IPS DF 19.7 (cell line): ENCODE measurements around the gene TPRG1.

Source experiments
- DNase-seq: peaks from one replicate; pipeline ENCODE4 v3.0.0-alpha.2; 2013; ENCODE audit warnings: low read depth, low spot score

Gene TPRG1

DNA sequence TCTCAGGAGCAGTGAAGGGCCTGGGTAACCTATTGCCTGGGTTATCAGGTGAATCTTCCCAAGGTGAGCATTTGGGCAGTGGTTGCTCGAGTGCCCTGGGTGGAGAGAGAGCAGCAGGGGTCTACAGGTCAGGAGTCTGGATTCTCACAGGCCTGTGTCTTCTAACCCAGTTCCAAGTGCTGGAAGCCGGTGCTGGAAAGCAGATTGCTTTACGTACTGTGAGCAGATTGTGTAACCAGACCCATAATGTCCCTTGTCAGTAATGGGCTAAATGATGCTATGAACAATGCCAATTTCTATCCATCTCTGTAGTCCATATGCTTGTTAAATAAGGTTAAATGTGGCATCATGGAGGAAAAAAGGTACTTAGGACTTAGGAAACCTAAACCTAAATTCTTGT, 106.5 kb downstream of the TPRG1 start:
- no peak for DNase-seq

DNA sequence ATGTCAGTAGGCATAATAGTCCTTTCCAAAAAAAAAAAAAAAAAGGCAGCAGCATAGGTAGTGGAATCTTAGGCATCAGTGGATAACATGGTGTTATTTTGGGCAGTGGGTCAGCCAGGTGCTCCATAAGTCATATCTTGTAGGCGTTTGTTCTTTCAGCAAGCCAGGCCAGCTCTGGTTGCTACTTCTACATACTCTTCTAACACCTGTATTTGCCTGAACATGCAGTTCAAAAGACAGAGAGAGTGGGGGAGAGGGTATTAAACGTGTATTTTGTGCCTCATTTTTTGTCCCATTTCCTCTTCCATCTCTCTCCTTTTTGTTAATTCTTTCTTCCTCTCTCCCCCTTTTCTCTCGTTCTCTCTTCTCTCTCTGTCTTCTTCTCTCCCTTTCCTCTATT, 110.4 kb downstream of the TPRG1 start:
- no peak for DNase-seq

DNA sequence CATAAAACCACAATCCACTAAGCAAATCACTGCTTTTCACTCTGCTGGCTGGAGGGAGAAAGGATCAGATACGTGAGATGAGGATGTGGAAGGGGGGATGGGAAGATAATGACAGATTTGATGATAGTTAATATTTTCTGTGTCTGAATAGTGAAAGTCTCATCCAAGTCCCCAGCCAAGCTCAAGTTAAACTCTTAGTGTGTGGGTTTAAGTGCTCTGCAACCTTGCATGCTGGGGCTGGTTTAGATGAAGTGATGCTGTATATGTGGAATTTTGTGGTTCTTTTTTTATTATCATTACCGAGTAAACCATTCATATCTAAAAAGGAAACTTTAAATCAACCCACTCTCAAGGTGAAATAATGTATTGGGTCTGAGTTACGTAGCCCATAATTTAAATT, 111.0 kb downstream of the TPRG1 start:
- DNase-seq, result no peak

DNA sequence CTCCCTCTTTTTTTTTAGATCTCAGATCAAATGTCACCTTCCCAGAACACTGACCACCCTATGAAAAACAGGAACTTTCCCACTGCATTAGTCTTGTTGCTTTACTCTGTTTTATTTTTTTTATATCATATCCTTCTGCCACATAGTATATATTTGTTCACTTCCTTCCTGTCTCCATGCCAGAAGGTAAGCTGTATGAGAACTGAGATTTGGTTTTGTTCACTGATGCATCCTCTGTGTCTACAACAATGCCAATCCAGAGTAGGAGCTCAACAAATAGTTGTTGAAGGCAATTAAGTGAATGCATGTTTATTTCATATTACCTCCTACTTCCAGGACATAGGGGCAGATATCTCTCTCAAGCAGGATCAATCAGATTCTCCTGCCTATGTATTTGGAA, 114.4 kb downstream of the TPRG1 start:
- no peak for DNase-seq

DNA sequence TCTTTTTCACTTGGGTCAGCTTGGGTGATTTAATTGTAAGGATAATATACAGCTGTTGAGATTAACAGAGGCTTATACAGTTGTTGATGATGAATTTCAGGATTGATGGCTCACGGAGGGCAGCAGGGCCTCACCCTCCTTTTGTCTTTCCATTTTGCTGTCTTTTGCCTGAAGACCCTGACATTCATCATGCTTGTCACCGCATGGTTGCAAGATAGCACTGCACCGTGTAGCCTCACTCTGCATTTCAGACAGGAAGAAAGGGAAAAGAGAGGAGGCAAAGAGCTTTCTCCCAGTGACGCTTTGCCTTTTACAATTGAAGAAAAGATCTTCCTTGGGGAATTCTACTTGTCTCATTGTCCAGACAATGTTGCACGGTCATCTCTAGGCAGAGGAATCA, 115.1 kb downstream of the TPRG1 start:
- DNase-seq, result no peak

DNA sequence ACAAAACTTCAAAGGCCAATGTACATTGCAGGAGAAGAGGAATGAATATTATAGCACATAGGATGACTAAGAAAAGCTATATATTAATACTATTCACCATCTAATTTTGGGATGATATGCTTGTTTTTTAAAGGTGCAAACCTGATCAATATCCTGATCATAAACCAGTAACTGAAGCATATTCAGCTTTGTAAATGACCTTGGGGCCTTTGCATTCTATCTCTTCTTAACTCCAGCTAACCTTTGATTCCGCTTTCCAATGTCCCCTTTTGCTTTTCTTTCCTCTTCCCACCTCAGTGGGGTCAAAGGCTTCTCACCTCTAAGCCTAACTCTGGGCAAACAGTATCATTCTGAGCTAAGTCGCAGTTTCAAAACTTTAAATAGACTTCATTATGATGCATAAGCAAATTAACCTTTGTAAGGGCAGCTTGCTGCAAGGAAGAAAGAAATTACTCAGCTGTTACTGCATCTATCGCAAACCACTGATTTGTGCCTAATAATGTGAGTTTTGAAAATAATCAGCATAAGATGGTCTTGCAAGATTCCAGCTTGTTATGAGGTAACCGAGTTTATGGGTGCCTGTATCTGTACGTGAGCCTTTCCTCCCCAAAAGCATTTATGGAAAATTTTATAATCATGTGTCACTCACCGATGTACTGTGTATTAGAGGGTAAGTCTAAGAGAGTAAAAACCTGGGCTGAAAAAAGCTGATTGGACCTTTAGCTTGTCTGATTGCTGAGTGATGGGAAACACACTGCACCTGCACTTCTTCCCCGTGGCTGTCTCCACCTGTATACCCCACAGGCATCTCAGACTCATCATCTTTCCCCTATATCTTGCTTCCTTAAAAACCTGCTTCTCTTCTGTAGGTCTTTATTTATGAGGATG, 116.8 kb downstream of the TPRG1 start:
- no peak for DNase-seq

DNA sequence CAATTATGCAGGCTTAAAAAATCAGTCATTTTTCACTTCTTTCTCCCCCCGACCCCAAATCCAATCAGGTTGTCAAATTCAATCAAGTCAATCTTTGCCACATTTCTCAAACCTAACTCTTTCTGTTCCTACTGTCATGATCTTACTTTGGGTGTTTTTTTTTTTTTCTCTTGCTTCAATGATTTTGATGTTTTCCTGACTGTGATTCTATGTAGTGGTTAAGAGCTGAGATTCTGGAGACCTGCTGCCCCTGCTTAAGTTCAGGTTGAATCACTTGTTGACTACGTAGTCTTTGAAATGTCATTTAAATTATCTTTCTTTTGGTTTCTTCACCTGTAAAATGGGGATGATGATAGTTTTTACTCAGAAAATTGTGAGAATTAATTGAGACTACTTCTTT, 117.5 kb downstream of the TPRG1 start:
- DNase-seq, result no peak

DNA sequence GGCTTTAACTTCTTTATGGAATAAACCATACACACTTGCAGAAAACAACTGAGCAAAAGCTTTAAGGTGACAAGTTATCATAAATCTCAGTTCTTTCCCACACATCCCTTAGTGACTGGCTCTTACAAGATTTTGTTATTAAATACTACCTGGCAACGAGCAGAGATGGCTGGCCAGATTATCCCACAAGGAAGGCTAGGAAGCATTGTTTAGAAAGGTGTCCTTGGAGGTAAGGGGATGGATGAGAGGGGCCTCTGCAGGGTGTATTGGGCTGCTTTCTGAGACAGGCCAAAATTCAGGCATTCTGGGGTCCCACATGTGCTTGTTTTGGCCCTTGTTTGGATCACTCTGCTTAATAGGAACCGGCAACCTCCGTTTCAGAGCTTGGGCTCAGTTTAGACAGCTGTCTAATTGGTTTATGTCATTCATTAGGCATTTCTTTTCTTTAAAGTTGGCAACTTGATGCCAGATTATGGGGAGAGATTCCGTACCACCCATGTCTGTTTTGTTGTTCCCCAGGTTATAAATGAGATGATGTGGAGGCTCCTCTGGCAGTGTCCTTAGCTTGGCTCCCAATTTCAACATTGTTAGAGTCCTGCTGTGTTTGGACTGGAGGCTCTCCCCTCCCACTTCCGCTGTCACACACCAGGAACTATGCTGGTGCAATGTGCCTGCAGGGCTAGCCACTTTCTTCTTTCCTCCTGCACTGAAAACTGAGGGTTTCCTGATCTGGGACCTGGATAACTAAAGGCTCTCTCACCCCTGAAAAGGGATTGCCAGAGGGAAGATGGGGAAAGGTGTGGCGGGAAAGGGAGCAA, 121.1 kb downstream of the TPRG1 start:
- no peak for DNase-seq

DNA sequence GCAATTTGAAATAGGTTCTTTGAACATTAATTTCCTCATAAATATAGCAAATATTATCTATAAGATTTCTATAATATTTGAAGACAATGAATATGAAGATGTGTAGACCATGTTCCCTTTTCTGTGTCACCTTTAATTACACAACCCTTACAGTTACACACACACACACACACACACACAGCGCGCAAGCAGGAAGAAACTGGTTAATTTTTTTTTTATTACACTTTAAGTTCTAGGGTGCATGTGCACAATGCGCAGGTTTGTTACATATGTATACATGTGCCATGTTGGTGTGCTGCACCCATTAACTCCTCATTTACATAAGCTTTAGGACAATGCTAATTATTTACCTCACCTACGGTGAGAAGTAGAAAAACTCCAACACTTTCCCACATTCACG, 122.9 kb downstream of the TPRG1 start:
- DNase-seq, result no peak

DNA sequence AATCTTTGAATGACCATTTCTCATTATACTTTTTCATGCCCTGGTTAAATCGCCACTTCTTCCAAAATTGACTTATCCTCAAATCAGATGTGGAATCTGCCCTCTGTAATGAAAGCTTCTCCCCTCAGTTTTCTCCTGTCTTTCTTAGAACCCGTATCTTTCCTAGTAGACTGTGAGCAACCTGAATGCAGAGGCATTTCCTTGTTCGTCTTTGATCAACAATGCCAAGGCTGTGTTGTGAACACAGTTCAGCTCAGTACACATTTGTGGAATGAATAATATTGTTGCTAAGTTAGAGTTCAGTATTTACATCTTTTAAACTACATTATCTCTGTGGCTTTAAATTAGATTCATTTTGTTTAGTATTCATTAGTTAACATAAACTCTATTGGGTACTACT, 123.3 kb downstream of the TPRG1 start:
- no peak for DNase-seq

DNA sequence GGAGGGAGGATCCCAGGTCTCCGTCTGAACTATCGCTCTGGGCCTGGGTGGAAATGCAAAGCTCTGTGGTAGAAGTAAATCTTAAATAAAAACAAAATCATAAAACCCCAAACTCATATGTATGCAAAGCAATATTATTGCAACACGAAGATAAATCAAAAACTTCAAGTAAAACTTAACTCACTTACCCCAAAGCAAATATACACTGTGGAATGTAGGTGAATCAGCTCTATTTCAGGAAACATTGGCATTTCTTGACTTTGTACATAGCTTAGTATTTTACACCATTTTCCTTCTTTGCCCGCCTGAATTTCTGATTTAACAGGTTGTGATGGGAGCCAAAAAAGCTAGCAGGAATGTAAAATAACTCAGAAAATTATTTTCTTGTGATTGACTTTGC, 126.2 kb downstream of the TPRG1 start:
- DNase-seq, result no peak

DNA sequence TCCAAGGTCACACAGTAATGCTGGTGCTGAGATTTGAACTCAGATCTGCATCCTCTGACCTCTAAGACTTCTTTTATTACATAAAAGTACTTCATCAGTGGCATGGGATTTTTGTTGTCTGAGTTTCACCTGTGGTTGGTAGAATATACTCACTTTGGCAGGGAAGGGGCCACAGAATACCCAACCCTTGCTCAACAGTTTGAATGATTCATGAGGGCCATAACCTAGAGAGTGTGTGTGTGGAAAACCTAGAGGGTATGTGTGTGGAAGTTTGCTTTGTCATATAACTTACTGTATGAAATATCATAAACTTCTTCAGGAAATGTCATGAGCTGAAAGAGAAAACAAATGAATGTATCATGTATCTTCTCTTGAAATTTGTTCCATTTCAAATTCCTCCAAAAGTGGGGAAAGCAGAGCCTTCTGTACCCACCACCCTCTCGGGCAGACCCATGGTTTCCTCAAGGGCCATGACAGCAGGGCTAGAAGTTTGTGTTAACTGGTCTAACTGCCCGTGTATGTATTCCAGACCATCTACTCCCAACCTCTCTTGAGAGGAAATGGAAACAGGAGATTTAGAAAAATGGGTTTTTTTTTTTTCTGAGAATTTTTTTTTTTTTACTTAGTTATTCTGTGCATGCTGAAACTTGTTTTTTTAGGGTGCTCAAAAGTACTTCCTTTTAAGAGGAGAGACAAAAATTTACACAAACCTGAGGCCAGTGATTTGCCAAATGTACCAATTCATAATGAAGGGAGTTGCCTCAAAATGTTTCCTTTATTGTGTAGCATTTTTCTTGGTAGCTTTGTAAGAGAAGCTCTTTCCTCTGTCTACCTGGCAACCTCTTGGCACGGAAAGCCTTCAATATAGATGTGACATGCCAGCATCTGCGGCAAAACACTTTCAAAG, 127.0 kb downstream of the TPRG1 start:
- no peak for DNase-seq

DNA sequence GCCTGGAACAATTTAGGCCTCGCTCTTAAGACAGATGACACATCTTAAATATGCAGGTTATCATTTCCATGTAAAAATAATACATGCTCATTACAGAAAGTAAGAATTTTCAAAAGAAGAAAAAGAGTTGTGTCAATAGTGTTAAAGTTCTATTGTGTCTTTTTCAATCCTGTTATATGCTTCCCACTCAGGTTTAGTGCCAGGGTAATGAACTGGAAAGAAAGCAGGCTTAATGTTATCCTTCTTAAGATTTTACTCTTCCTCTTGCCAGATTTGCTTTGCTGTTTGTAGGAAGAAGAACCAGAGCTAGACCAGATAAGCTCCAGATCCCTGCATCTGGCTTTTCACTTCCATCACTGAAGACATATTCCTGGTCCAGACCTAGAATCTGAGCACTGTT, 128.6 kb downstream of the TPRG1 start:
- no peak for DNase-seq

DNA sequence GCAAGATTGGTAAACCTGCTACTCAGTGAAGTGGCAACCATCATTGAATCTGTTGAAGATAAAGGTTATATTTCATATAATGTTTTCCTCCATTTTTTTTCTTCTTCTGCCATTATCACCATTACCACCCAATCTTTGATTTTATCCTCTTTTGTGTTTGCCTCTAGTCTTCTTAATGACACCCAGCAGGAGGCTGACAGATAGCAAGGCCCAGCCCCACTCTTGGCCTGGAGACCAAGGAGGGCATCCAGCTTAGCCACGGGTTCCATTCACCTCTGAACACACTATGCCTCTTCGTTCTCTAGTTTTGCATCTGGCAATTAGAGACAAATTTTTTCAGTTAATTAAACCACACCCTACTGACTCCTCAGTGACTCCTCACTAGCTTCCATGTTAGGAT, 129.7 kb downstream of the TPRG1 start:
- no peak for DNase-seq

DNA sequence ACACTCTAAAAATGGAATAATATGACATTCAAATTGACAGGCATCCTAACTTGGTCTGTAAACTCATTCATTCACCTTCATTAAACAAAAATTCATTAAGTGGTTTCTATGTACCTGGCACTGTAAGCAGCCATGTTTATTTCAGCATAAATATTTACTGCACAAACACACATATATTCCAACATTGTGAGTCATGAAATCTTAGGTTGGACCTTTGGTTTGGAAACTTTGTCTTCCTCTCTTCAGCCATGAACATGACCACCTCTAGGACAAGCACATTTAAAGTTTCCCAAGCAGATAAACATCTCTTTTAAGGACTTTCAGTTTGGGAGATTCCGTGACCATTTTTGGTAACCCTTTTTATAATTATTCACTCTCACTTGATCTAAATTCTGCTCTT, 131.8 kb downstream of the TPRG1 start:
- DNase-seq, result no peak

DNA sequence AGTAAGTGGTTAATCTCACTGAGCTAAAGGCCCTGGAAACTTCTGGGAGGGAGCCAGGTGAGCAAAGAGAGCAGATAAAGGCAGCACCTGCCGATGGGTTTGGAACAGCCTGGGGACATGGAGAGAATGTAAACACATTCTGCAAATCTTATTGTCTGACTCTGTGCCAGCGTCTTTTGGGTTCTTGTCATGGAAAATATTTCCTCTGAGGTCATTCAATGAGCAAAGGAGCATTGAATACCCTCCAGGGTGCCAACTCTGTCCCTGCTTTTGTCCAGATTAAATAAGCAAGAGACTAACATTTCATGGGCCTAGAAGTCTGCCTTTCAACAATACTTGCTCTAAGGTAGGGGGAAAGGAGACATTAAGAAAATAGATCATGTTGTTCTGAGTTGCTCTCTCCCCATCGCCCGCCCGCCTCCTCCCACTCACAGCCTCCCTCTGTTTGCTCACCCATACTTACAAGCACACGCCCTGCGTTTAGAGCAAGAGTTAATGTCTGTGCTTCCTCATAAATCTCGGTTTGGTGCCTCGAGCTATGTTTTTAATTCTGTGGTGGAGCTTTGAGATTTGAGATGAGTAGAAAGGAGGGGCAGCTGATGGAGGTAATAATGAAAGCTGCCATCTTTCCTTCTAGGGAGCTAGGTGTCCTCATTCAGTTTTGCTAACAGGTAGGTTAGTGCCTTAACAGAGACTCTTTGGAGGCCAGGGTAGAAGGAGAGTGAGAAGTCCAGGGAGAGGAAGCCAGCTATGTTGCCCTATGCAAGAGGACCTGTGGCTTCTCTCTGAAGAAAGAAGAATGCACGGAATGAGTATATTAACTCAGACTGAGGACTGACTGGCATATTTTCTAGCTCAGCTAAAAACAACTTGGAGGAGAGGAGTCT, 132.9 kb downstream of the TPRG1 start:
- DNase-seq, result peak; percentile 23

DNA sequence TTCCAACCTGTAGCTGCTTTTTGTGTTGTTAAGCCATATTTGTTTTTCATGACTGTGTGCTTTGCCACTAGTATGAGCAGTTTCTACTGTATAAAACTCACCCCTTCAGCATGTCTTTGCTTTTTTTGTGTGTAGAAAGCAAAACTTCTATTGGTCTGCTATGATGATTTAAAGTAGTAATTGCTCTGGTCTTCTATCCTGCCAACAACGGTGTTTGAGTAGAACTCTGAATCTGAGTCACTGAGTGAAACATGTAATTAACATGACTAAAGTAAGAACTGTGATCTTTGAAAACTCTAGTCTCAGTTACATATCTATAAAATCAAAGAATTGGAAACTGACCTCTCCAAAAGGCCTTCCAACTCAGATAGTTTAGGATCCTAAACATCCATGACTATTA, 133.6 kb downstream of the TPRG1 start:
- DNase-seq, result no peak

DNA sequence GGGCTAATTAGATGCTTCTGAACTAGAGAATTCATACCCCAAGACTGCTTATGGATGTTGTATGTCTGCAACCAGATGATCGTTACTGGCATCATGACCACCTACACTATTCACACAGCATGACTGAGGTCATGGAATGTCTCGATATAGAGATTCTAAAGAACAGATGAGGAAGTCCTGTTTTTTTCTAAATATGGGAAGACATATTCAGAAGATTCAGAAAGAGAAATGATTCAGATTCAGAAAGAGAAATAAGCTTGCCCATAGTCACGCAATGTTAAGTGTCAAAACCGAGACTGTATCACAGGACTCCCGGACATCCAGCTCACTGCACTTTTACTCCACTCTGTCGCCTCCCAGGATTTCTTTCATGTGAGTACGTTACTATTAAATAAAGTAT, 136.2 kb downstream of the TPRG1 start:
- no peak for DNase-seq

DNA sequence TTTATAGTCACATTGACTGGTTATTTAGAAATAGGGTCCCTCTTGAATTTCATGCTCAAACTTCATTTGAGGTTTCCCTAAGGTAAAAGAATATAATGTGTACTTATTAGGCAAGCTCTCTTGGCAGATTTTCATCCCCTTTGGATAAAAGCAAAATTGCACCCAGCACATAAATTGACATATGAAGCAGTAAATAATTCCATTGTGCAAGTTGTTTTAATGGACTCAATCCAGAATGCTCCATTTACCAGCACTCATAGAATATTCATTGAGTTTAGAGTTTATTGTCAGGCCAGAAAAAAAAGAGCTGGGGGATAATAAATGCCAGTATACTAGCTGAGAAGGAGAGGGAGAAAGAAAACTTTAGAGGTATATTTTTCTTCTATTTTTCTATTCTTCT, 136.8 kb downstream of the TPRG1 start:
- DNase-seq, result no peak

DNA sequence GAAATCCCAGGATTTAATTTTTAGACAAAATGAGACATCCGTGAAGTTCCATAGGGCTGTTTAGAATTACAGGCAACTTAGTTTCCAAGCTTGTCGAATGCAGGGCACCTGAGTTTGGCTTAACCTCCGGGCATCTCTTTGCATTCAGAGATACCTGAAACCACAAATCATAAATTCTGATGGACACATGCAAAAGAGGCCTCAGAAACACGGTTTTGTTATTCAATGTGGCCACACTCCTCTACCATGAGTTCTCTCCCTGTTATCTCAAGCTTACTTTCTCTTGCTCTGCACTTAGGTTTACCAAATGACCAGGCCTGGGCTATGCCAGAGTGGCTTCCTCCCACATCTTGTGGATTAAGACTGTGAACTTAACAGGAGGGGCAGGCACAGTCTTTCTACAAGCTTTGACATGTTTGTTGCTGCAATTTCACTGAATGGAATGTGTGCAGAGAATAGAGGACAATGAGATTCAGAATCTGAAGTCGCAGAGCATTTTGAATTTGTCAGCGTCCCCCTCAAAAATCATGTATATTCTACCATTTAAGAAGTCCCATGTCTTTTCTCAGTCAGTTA, 137.7 kb downstream of the TPRG1 start:
- DNase-seq, result no peak

DNA sequence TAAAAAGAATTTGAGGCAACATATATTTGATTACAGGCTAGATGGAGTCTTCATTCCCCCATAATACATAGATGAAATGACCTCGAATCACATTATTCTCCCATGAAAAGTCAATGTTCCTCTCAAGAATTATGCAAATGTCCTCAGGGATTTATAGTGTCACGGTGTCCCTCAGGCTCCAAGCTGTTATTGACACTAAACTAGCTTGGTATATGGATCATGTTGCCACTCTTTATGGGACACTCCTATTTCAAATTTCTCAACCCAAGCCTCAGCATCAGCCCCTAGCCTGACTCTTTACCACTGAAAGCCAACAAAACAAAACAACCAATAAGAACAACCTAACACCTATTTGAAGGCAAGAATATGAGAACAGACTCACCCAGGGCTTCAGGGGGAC, 139.8 kb downstream of the TPRG1 start:
- no peak for DNase-seq
